DOHH2 (cell line): ENCODE measurements around the gene ST13.

Source experiments
- EZH2phosphoT487 ChIP-seq: fragments of 200-600 bp; sonication (generic); IDR thresholded peaks from 2 replicates; pipeline ENCODE4 v1.6.1; 2017; ENCODE audit warnings: borderline replicate concordance, mild to moderate bottlenecking, antibody characterized with exemption, low read length, moderate library complexity, mixed read lengths
- TF ChIP-seq, protein P1 (sequence below): fragments of 200-600 bp; sonication (generic); IDR thresholded peaks from one replicate; pipeline ENCODE4 v1.5.1; 2014; ENCODE audit warnings: antibody characterized with exemption, mild to moderate bottlenecking, low read depth, low read length; ENCODE audit not compliant: poor library complexity, severe bottlenecking

DNA sequence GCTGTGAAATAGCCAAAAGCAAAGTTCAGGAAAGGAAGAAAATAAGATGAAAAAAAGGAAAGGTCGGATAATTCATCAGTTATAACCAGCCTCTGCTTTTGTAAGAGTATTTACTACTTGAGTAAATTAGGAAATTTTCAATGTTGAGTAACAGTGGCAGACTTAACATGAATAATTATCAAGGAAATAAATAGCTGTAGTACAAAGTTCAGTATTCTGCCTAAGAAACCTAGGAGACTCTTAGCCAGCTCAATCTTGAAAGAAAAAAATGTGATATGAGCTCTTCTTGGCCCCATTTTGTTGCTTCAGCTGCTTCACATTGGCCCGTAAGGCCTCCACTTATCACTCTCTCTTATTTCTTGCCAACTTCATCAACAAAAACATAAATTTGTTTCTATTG lies 22.5 kb upstream of the ST13 start:
- TF ChIP-seq, protein P1, sequence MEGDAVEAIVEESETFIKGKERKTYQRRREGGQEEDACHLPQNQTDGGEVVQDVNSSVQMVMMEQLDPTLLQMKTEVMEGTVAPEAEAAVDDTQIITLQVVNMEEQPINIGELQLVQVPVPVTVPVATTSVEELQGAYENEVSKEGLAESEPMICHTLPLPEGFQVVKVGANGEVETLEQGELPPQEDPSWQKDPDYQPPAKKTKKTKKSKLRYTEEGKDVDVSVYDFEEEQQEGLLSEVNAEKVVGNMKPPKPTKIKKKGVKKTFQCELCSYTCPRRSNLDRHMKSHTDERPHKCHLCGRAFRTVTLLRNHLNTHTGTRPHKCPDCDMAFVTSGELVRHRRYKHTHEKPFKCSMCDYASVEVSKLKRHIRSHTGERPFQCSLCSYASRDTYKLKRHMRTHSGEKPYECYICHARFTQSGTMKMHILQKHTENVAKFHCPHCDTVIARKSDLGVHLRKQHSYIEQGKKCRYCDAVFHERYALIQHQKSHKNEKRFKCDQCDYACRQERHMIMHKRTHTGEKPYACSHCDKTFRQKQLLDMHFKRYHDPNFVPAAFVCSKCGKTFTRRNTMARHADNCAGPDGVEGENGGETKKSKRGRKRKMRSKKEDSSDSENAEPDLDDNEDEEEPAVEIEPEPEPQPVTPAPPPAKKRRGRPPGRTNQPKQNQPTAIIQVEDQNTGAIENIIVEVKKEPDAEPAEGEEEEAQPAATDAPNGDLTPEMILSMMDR, result no peak
- TF ChIP-seq EZH2phosphoT487, result no peak
